GM23338 (cell line): ENCODE results near the gene ADAMTS7. TPM values are rescaled to one million over a fixed set of nuclear protein-coding genes. Genes with fewer than 3 reads are reported as not detected.
"Not testable (repeated sequence)": the region's sequence is repeated elsewhere in the genome, so short reads cannot be mapped to it uniquely, and the experiment has no call there.

Source experiments
- ATAC-seq: fragments of 200-7000 bp; cut with Tn5 transposase; 3 replicates; pipeline ENCODE4 v1.9.1; 2020
- DNase-seq: peaks from one replicate; pipeline ENCODE4 v3.0.0-alpha.2; 2015; ENCODE audit warnings: low spot score
- H2AFZ ChIP-seq: fragments of 200-600 bp; sonication (generic); 2 replicates; pipeline ENCODE4 v1.8.0; 2016; ENCODE audit warnings: antibody characterized with exemption, mild to moderate bottlenecking, moderate library complexity
- H3F3A ChIP-seq: fragments of 200-600 bp; sonication (generic); replicated peaks from 2 replicates; pipeline ENCODE4 v1.8.0; 2017; ENCODE audit warnings: antibody characterized with exemption, mixed run types, low read depth
- H3K27ac ChIP-seq: fragments of 200-600 bp; sonication (generic); 2 replicates; pipeline ENCODE4 v1.6.1; 2016; ENCODE audit warnings: low read depth
- H3K27me3 ChIP-seq: fragments of 200-600 bp; sonication (generic); 2 replicates; pipeline ENCODE4 v1.8.0; 2016; ENCODE audit warnings: mild to moderate bottlenecking, mixed run types, moderate library complexity; ENCODE audit not compliant: insufficient read depth
- H3K36me3 ChIP-seq: fragments of 200-600 bp; sonication (generic); 2 replicates; pipeline ENCODE4 v1.8.0; 2016; ENCODE audit warnings: mild to moderate bottlenecking; ENCODE audit not compliant: insufficient read depth
- H3K4me1 ChIP-seq: fragments of 200-600 bp; sonication (generic); 2 replicates; pipeline ENCODE4 v1.8.0; 2016; ENCODE audit warnings: mild to moderate bottlenecking, moderate library complexity; ENCODE audit not compliant: insufficient read depth
- H3K4me2 ChIP-seq: fragments of 200-600 bp; sonication (generic); 2 replicates; pipeline ENCODE4 v1.7.1; 2017; ENCODE audit warnings: mixed run types
- H3K4me3 ChIP-seq: fragments of 200-600 bp; sonication (generic); 2 replicates; pipeline ENCODE4 v1.6.1; 2016; ENCODE audit warnings: mixed run types
- H3K79me2 ChIP-seq: fragments of 200-600 bp; sonication (generic); replicated peaks from 2 replicates; pipeline ENCODE4 v1.8.0; 2017; ENCODE audit warnings: mild to moderate bottlenecking; ENCODE audit not compliant: insufficient read depth
- H3K9me2 ChIP-seq: fragments of 200-600 bp; sonication (generic); 2 replicates; pipeline ENCODE4 v1.8.0; 2017; ENCODE audit not compliant: insufficient read depth
- H4K20me1 ChIP-seq: fragments of 200-600 bp; sonication (generic); replicated peaks from 2 replicates; pipeline ENCODE4 v1.8.0; 2017; ENCODE audit warnings: mild to moderate bottlenecking; ENCODE audit not compliant: insufficient read depth
- H3K27ac Mint-ChIP-seq: 2 replicates; pipeline ENCODE4 v1.8.0; 2020; ENCODE audit warnings: inconsistent platforms, mild to moderate bottlenecking, moderate library complexity, mixed read lengths
- H3K27me3 Mint-ChIP-seq: 3 replicates; pipeline ENCODE4 v1.8.0; 2022; ENCODE audit warnings: low read depth, mild to moderate bottlenecking, moderate library complexity, mixed read lengths, inconsistent platforms; ENCODE audit not compliant: insufficient read depth, poor library complexity
- H3K36me3 Mint-ChIP-seq: 3 replicates; pipeline ENCODE4 v1.8.0; 2021; ENCODE audit warnings: low read depth, mild to moderate bottlenecking, inconsistent platforms, moderate library complexity, mixed read lengths
- H3K4me1 Mint-ChIP-seq: 3 replicates; pipeline ENCODE4 v1.8.0; 2020; ENCODE audit warnings: mild to moderate bottlenecking, inconsistent platforms, mixed read lengths
- H3K4me3 Mint-ChIP-seq: 3 replicates; pipeline ENCODE4 v1.8.0; 2021; ENCODE audit warnings: moderate library complexity, mild to moderate bottlenecking, inconsistent platforms, mixed read lengths
- H3K9me3 Mint-ChIP-seq: 3 replicates; pipeline ENCODE4 v1.8.0; 2020; ENCODE audit warnings: moderate library complexity, mild to moderate bottlenecking, inconsistent platforms, mixed read lengths
- CREB1 ChIP-seq: fragments of 250-450 bp; sonication (Bioruptor Pico); IDR thresholded peaks from 2 replicates; pipeline ENCODE4 v1.5.0; 2020; ENCODE audit warnings: low read depth, mild to moderate bottlenecking, moderate library complexity
- EZH2 ChIP-seq: fragments of 200-600 bp; sonication (generic); IDR thresholded peaks from one replicate; pipeline ENCODE4 v1.8.0; 2017; ENCODE audit warnings: antibody characterized with exemption, mild to moderate bottlenecking, low read depth; ENCODE audit not compliant: unreplicated experiment
- EZH2phosphoT487 ChIP-seq: fragments of 200-600 bp; sonication (generic); IDR thresholded peaks from one replicate; pipeline ENCODE4 v1.8.1; 2018; ENCODE audit warnings: antibody characterized with exemption; ENCODE audit not compliant: unreplicated experiment
- JUNB ChIP-seq: IDR thresholded peaks from one replicate; pipeline ENCODE4 v1.6.1; 2016; ENCODE audit warnings: antibody characterized with exemption; ENCODE audit not compliant: unreplicated experiment
- NANOG ChIP-seq: IDR thresholded peaks from 2 replicates; pipeline ENCODE4 v1.6.1; 2016; ENCODE audit warnings: antibody characterized with exemption, borderline replicate concordance
- POLR2AphosphoS5 ChIP-seq: IDR thresholded peaks from 2 replicates; pipeline ENCODE4 v1.6.1; 2016; ENCODE audit warnings: antibody characterized with exemption, low read depth
- STAT1 ChIP-seq: IDR thresholded peaks from one replicate; pipeline ENCODE4 v1.6.1; 2016; ENCODE audit warnings: antibody characterized with exemption; ENCODE audit not compliant: unreplicated experiment
- ZNF114 ChIP-seq: fragments of 250-450 bp; sonication (Bioruptor Pico); IDR thresholded peaks from 2 replicates; pipeline ENCODE4 v1.5.0; 2020; ENCODE audit warnings: mild to moderate bottlenecking, moderate library complexity
- ZNF331 ChIP-seq: fragments of 250-450 bp; sonication (Bioruptor Pico); IDR thresholded peaks from 2 replicates; pipeline ENCODE4 v1.5.0; 2020; ENCODE audit warnings: low read depth, mild to moderate bottlenecking, moderate library complexity
- polyA plus RNA-seq: library from polyadenylated mRNA; unstranded; fragments of >200 nt; fragmentation: Nextera tagmentation; extraction: Ambion mirVana; gene quantifications from 2 replicates; pipeline ENCODE4 v1.2.1, GENCODE V29; 2016
- total RNA-seq: library from RNA; depleted of rRNA; stranded (reverse); fragments of >200 nt; shearing (Covaris generic); gene quantifications from 2 replicates; pipeline ENCODE4 v1.2.3, GENCODE V29; 2014
- TF ChIP-seq, protein P1 (sequence below): IDR thresholded peaks from one replicate; pipeline ENCODE4 v1.6.1; 2018; ENCODE audit warnings: antibody characterized with exemption; ENCODE audit not compliant: unreplicated experiment
- TF ChIP-seq, protein P2 (sequence below): IDR thresholded peaks from 2 replicates; pipeline ENCODE4 v1.6.1; 2016; ENCODE audit warnings: antibody characterized with exemption
- TF ChIP-seq, protein P3 (sequence below): fragments of 250-450 bp; sonication (Bioruptor Pico); IDR thresholded peaks from 2 replicates; pipeline ENCODE4 v1.5.0; 2020; ENCODE audit warnings: mild to moderate bottlenecking, moderate library complexity

ADAMTS7 gene
- total and polyA plus RNA-seq, 2 experiments from 2014 or later = 11.6 to 52.7 TPM

DNA sequence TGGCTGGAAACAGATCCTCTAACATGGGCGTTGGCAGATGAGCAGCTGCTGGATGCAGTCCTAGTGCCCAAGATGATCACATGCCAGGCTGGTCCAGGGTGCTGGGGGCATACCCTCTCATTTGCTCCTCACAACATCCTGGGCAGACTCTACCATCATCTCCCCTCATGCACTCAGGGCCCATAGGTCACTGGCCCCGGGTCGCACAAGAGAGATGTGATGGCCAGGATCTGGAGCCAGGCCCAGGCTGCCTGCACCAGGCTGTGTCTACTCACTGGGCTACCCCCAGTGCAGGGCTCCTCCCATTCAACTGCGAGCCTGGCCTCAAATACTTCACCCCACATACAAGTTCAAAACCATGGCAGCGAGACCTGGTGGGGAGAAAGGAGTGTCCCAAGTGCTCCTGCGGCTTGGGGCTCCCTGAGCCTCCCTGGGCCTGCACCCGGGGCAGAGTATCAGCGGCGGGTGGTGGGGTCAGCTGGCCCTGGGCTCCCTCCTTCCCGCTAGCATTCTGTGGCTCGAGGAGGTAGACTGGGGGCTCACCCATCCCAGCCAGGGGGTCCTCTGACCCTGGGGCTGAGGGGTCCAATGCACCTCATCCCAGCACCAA, 32.0 kb downstream of the ADAMTS7 start:
- DNase-seq, H3K27me3 Mint-ChIP-seq, H2AFZ ChIP-seq, H3K27ac ChIP-seq, H3K36me3 Mint-ChIP-seq, H3F3A ChIP-seq, H3K4me2 ChIP-seq, H3K27ac Mint-ChIP-seq, H3K4me1 Mint-ChIP-seq, H3K4me1 ChIP-seq, H3K4me3 ChIP-seq, H3K4me3 Mint-ChIP-seq, H3K79me2 ChIP-seq, H3K9me3 Mint-ChIP-seq, H4K20me1 ChIP-seq, H3K9me2 ChIP-seq, H3K27me3 ChIP-seq, H3K36me3 ChIP-seq, ATAC-seq: not testable (repeated sequence)

DNA sequence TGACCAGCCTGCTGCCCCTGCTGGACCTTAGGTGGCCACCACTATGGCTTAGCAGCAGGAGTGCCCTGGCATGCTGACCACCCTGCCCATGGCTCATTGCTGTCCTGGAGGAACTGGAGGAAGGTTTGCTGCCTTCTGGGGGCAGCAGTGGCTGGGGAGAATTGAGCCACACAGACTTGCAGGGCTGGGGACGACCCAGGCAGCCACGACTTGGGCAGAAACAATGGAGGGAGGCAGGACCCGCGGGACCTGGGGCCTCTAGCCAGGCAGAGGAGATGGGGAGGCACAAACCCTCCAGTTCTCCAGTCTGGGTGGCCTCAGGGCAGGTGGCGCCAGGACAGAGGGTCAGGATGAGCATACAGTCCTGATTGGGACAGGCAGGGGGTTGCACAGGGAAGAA, 32.8 kb downstream of the ADAMTS7 start:
- no peaks in the 10 kb centered on the region for H3K36me3 ChIP-seq
- no peaks in the 10 kb centered on the region for H3K27me3 ChIP-seq
- ATAC-seq (no peak), DNase-seq (no peak)
- Mint-ChIP-seq H3K36me3 (peaks cover 6% of the 10 kb centered on the region; the same call in 1 of the 3 replicates), H3K4me3 (no peak overlapping the region), H3K4me1 (no peaks in the 10 kb centered on the region), H3K27ac (no peak overlapping the region), H3K27me3 (peaks cover 6% of the 10 kb centered on the region), H3K9me3 (no peaks in the 10 kb centered on the region)
- no peaks in the 10 kb centered on the region for H4K20me1 ChIP-seq
- no peaks in the 10 kb centered on the region for H3K9me2 ChIP-seq
- no peaks in the 10 kb centered on the region for H3K4me1 ChIP-seq
- H2AFZ ChIP-seq = no peak overlapping the region
- no peak overlapping the region for H3K4me2 ChIP-seq
- H3K27ac ChIP-seq = no peak overlapping the region
- no peaks in the 10 kb centered on the region for H3F3A ChIP-seq
- H3K79me2 ChIP-seq = no peaks in the 10 kb centered on the region
- no peak overlapping the region for H3K4me3 ChIP-seq
- TF ChIP-seq, protein P1, sequence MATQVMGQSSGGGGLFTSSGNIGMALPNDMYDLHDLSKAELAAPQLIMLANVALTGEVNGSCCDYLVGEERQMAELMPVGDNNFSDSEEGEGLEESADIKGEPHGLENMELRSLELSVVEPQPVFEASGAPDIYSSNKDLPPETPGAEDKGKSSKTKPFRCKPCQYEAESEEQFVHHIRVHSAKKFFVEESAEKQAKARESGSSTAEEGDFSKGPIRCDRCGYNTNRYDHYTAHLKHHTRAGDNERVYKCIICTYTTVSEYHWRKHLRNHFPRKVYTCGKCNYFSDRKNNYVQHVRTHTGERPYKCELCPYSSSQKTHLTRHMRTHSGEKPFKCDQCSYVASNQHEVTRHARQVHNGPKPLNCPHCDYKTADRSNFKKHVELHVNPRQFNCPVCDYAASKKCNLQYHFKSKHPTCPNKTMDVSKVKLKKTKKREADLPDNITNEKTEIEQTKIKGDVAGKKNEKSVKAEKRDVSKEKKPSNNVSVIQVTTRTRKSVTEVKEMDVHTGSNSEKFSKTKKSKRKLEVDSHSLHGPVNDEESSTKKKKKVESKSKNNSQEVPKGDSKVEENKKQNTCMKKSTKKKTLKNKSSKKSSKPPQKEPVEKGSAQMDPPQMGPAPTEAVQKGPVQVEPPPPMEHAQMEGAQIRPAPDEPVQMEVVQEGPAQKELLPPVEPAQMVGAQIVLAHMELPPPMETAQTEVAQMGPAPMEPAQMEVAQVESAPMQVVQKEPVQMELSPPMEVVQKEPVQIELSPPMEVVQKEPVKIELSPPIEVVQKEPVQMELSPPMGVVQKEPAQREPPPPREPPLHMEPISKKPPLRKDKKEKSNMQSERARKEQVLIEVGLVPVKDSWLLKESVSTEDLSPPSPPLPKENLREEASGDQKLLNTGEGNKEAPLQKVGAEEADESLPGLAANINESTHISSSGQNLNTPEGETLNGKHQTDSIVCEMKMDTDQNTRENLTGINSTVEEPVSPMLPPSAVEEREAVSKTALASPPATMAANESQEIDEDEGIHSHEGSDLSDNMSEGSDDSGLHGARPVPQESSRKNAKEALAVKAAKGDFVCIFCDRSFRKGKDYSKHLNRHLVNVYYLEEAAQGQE = no peak
- TF ChIP-seq POLR2AphosphoS5 (no peak), CREB1 (CRISPR knock-in tag) (no peak), STAT1 (no peak), JUNB (no peak), EZH2 (no peak), ZNF331 (no peak), ZNF114 (no peak), NANOG (no peak), EZH2phosphoT487 (no peak)
- TF ChIP-seq, protein P2, sequence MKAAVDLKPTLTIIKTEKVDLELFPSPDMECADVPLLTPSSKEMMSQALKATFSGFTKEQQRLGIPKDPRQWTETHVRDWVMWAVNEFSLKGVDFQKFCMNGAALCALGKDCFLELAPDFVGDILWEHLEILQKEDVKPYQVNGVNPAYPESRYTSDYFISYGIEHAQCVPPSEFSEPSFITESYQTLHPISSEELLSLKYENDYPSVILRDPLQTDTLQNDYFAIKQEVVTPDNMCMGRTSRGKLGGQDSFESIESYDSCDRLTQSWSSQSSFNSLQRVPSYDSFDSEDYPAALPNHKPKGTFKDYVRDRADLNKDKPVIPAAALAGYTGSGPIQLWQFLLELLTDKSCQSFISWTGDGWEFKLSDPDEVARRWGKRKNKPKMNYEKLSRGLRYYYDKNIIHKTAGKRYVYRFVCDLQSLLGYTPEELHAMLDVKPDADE = no peak
- TF ChIP-seq, protein P3, sequence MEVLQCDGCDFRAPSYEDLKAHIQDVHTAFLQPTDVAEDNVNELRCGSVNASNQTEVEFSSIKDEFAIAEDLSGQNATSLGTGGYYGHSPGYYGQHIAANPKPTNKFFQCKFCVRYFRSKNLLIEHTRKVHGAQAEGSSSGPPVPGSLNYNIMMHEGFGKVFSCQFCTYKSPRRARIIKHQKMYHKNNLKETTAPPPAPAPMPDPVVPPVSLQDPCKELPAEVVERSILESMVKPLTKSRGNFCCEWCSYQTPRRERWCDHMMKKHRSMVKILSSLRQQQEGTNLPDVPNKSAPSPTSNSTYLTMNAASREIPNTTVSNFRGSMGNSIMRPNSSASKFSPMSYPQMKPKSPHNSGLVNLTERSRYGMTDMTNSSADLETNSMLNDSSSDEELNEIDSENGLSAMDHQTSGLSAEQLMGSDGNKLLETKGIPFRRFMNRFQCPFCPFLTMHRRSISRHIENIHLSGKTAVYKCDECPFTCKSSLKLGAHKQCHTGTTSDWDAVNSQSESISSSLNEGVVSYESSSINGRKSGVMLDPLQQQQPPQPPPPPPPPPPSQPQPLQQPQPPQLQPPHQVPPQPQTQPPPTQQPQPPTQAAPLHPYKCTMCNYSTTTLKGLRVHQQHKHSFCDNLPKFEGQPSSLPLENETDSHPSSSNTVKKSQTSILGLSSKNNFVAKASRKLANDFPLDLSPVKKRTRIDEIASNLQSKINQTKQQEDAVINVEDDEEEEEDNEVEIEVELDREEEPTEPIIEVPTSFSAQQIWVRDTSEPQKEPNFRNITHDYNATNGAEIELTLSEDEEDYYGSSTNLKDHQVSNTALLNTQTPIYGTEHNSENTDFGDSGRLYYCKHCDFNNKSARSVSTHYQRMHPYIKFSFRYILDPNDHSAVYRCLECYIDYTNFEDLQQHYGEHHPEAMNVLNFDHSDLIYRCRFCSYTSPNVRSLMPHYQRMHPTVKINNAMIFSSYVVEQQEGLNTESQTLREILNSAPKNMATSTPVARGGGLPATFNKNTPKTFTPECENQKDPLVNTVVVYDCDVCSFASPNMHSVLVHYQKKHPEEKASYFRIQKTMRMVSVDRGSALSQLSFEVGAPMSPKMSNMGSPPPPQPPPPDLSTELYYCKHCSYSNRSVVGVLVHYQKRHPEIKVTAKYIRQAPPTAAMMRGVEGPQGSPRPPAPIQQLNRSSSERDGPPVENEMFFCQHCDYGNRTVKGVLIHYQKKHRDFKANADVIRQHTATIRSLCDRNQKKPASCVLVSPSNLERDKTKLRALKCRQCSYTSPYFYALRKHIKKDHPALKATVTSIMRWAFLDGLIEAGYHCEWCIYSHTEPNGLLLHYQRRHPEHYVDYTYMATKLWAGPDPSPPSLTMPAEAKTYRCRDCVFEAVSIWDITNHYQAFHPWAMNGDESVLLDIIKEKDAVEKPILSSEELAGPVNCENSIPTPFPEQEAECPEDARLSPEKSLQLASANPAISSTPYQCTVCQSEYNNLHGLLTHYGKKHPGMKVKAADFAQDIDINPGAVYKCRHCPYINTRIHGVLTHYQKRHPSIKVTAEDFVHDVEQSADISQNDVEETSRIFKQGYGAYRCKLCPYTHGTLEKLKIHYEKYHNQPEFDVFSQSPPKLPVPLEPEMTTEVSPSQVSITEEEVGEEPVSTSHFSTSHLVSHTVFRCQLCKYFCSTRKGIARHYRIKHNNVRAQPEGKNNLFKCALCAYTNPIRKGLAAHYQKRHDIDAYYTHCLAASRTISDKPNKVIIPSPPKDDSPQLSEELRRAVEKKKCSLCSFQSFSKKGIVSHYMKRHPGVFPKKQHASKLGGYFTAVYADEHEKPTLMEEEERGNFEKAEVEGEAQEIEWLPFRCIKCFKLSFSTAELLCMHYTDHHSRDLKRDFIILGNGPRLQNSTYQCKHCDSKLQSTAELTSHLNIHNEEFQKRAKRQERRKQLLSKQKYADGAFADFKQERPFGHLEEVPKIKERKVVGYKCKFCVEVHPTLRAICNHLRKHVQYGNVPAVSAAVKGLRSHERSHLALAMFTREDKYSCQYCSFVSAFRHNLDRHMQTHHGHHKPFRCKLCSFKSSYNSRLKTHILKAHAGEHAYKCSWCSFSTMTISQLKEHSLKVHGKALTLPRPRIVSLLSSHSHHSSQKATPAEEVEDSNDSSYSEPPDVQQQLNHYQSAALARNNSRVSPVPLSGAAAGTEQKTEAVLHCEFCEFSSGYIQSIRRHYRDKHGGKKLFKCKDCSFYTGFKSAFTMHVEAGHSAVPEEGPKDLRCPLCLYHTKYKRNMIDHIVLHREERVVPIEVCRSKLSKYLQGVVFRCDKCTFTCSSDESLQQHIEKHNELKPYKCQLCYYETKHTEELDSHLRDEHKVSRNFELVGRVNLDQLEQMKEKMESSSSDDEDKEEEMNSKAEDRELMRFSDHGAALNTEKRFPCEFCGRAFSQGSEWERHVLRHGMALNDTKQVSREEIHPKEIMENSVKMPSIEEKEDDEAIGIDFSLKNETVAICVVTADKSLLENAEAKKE (CRISPR knock-in tag) = no peak
